Endothelial cell of umbilical vein (primary cell): ENCODE results near the gene CCDC74B. TPM values are rescaled to one million over a fixed set of nuclear protein-coding genes. Genes with fewer than 3 reads are reported as not detected.
"Not testable (repeated sequence)": the region's sequence is repeated elsewhere in the genome, so short reads cannot be mapped to it uniquely, and the experiment has no call there.

Source experiments
- BruUV-seq: library from RNA; stranded (reverse); fragments of 400-500 nt; replicated peaks from 2 replicates; lab custom pipeline; 2021; lab: Mats Ljungman, UMichigan
- CTCF ChIA-PET: fragments of 300-600, 350-600 bp; sonication (Branson Sonifier 250); formaldehyde crosslinking; loops from one replicate; lab custom pipeline; 2021; ENCODE audit warnings: antibody characterized with exemption, inconsistent platforms; lab: Charles Lee
- POLR2A ChIA-PET: fragments of 300-600, 350-600 bp; sonication (Branson Sonifier 250); formaldehyde crosslinking; loops from one replicate; lab custom pipeline; 2021; ENCODE audit warnings: antibody characterized with exemption, inconsistent platforms; lab: Charles Lee
- DNase-seq: peaks from one replicate; pipeline ENCODE4 v3.0.0-alpha.2; 2011; ENCODE audit warnings: low read depth, low spot score
- FAIRE-seq: peaks from 2 replicates; lab custom pipeline; 2011; peaks lifted over from hg19 to GRCh38; lab: Jason Lieb, UNC
- H2AFZ ChIP-seq: 2 replicates; pipeline ENCODE4 v1.6.0; 2012; ENCODE audit warnings: low read depth, low read length, control low read depth, inconsistent platforms
- H3K27ac ChIP-seq: 2 replicates; pipeline ENCODE4 v1.5.1; 2011; ENCODE audit warnings: low read depth, mild to moderate bottlenecking, control low read depth, low read length, moderate library complexity; ENCODE audit not compliant: insufficient read depth
- H3K27me3 ChIP-seq, 2 experiments: 2 replicates each; pipeline versions ENCODE4 v1.6.0 to v1.6.1; 2011; ENCODE audit warnings: low read length in 2 of 2, mixed read lengths in 1 of 2; ENCODE audit not compliant: control insufficient read depth in 2 of 2, insufficient read depth in 2 of 2
- H3K36me3 ChIP-seq, 2 experiments: 2 replicates in 1 of 2; 3 replicates in 1 of 2; pipeline ENCODE4 v1.5.1; 2011; ENCODE audit warnings: low read length in 2 of 2, mild to moderate bottlenecking in 1 of 2, moderate library complexity in 1 of 2; ENCODE audit not compliant: control insufficient read depth in 2 of 2, insufficient read depth in 2 of 2; ENCODE audit errors: extremely low read depth in 1 of 2
- H3K4me1 ChIP-seq: 3 replicates; pipeline ENCODE4 v1.5.1; 2011; ENCODE audit warnings: mild to moderate bottlenecking, low read length; ENCODE audit not compliant: control insufficient read depth, insufficient read depth; ENCODE audit errors: extremely low read depth
- H3K4me2 ChIP-seq: 2 replicates; pipeline ENCODE4 v1.6.1; 2011; ENCODE audit warnings: low read length, control low read depth, mixed read lengths; ENCODE audit not compliant: insufficient read depth
- H3K4me3 ChIP-seq, 3 experiments: fragments of 200-600 bp in 1 of 3; sonication (generic), shearing (Covaris generic) in 1 of 3; replicated peaks in 1 of 3; 2 replicates each; pipeline ENCODE4 v1.5.1; 2011 to 2016; ENCODE audit warnings: control low read depth in 3 of 3, low read length in 3 of 3, mild to moderate bottlenecking in 2 of 3, inconsistent platforms in 1 of 3, low read depth in 1 of 3, moderate library complexity in 1 of 3; ENCODE audit not compliant: insufficient read depth in 1 of 3
- H3K79me2 ChIP-seq: 2 replicates; pipeline ENCODE4 v1.6.0; 2012; ENCODE audit warnings: low read length, inconsistent platforms; ENCODE audit not compliant: control insufficient read depth, insufficient read depth
- H3K9ac ChIP-seq: replicated peaks from 2 replicates; pipeline ENCODE3; 2011; ENCODE audit warnings: low read length, control low read depth; ENCODE audit not compliant: insufficient read depth; ENCODE audit errors: extremely low read depth
- H3K9me1 ChIP-seq: replicated peaks from 3 replicates; pipeline ENCODE4 v1.6.0; 2011; ENCODE audit warnings: mild to moderate bottlenecking, low read length; ENCODE audit not compliant: control insufficient read depth, insufficient read depth; ENCODE audit errors: extremely low read depth
- H3K9me3 ChIP-seq: replicated peaks from 2 replicates; pipeline ENCODE4 v1.5.1; 2012; ENCODE audit warnings: low read length, inconsistent platforms; ENCODE audit not compliant: control insufficient read depth, insufficient read depth
- H4K20me1 ChIP-seq: replicated peaks from 2 replicates; pipeline ENCODE3; 2011; ENCODE audit warnings: mild to moderate bottlenecking, low read length; ENCODE audit not compliant: control insufficient read depth, insufficient read depth; ENCODE audit errors: extremely low read depth
- dilution Hi-C: fragments of 300-500 bp; cut with MboI; formaldehyde crosslinking; loops from one replicate; pipeline ENCODE4 v1.15.0; 2019; ENCODE audit warnings: low sequenced_read_pairs; ENCODE audit not compliant: extremely low pct_ligation_motif_present
- intact Hi-C: fragments of 100-400 bp; cut with micrococcal nuclease; formaldehyde crosslinking; loops from one replicate; pipeline ENCODE4 v1.10.0; 2022
- polyA plus RNA-seq, 4 experiments: library from polyadenylated mRNA; depleted of rRNA in 3 of 4; stranded (reverse) in 3 of 4; unstranded in 1 of 4; fragments of >200 nt; gene quantifications; 2 replicates each; pipeline versions ENCODE4 v1.2.1 to v1.2.3, GENCODE V29; 2011 to 2012; ENCODE audit warnings: missing spikeins in 1 of 4
- small RNA-seq: library from RNA; depleted of rRNA; stranded (forward); fragments of <200 nt; gene quantifications from one replicate; pipeline ENCODE3, GENCODE V24; 2012; ENCODE audit warnings: low replicate concordance, low read depth; ENCODE audit not compliant: insufficient read depth, insufficient read length
- total RNA-seq: library from RNA; stranded (reverse); gene quantifications from 2 replicates; pipeline ENCODE4 v1.2.3, GENCODE V29; 2021

Gene CCDC74B
- total and polyA plus RNA-seq, 2 donors (not counting 3 experiments of a cell fraction or from before 2014, with no cell fraction given) = 4.6 to 4.8 TPM

- POLR2A ChIA-PET, H3K9me3 ChIP-seq, H3K4me2 ChIP-seq, H2AFZ ChIP-seq, CTCF ChIA-PET, intact Hi-C loops, dilution Hi-C loops, DNase-seq, H3K27ac ChIP-seq, H3K27me3 ChIP-seq, H3K9me1 ChIP-seq, H3K4me3 ChIP-seq, H4K20me1 ChIP-seq, BruUV-seq, FAIRE-seq, H3K4me1 ChIP-seq, H3K36me3 ChIP-seq, H3K9ac ChIP-seq, H3K79me2 ChIP-seq: not testable (repeated sequence)
Observed at GRCh38 chr2:130127726-130128125, 17.2 kb downstream of the CCDC74B start.

DNA sequence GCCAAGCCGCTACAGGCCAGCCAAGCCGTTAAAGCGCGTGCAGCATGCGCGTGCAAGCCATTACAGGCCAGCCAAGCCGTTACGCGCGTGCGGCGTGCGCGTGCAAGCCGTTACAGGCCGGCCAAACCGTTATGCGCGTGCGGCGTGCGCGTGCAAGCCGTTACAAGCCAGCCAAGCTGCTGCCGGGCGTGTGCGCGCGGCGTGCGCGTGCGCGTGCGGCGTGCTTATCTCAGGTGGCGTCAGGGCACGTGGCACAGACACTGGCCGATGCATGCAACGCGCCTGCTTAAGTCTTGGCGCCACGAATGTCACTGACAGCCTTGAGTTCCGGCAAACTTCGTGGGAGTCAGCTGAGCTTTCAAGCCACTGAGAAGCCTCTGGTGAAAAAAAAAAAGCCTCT, 24.0 kb downstream of the CCDC74B start:
- H3K4me3 ChIP-seq, intact Hi-C loops, H3K4me2 ChIP-seq, H2AFZ ChIP-seq, DNase-seq, H3K9me3 ChIP-seq, H3K79me2 ChIP-seq, H3K27me3 ChIP-seq, dilution Hi-C loops, POLR2A ChIA-PET, BruUV-seq, H3K27ac ChIP-seq, H3K9me1 ChIP-seq, H3K36me3 ChIP-seq, FAIRE-seq, H3K4me1 ChIP-seq, H3K9ac ChIP-seq, H4K20me1 ChIP-seq, CTCF ChIA-PET: not testable (repeated sequence)

DNA sequence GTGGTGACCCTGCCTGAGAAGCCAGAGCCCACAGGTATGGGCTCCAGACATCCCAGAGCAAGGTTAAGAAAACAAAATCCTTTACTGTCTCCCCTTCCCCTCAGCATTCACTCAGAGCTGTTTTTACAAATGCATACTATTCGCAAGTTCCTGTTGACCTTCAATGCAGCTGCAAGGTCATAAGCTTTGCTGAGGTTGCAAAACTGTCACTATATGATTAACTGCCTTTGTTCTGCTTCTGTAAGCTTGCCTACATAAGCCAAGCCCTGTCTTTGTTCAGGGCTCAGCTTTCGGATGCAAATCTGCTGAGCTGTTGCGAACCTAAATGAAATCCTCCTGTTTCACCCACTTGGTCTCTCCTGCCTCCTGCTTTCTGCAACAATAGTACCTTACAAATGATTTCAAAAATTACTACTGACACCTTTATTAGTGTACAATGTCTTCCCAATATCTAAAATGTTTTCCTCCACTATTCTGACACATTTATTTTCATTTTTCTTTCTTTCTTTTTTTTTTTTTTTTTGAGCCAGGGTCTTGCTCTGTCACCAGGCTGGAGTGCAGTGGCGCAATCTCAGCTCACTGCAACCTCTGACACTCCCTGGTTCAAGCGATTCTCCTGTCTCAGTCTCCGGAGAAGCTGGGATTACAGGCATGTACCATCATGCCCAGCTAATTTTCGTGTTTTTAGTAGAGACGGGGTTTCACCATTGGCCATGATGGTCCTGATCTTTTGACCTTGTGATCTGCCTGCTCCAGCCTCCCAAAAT, 42.1 kb downstream of the CCDC74B start:
- H3K27me3 ChIP-seq, H3K79me2 ChIP-seq, H3K4me2 ChIP-seq, H3K9me1 ChIP-seq, H3K27ac ChIP-seq, CTCF ChIA-PET, BruUV-seq, H2AFZ ChIP-seq, POLR2A ChIA-PET, FAIRE-seq, intact Hi-C loops, H3K36me3 ChIP-seq, H3K4me3 ChIP-seq, H3K4me1 ChIP-seq, dilution Hi-C loops, H4K20me1 ChIP-seq, H3K9me3 ChIP-seq, H3K9ac ChIP-seq: not testable (repeated sequence)
- DNase-seq = peak; percentile 4

Small RNAs within 50 kb of the gene (small RNA-seq; reads per million reads assigned to genes)
- not detected for gene RNU6-1049P

Other genes starting within 250 kb of the CCDC74B start
- not detected in 2 replicates for gene RAB6C, start 165.4 kb downstream of the CCDC74B start, total RNA-seq
- not detected in 2 replicates for gene RAB6C, start 165.4 kb downstream of the CCDC74B start, polyA plus RNA-seq
- 0.09 TPM in 1 of 2 replicates, not detected in the other for gene POTEF, start 15.9 kb downstream of the CCDC74B start, total RNA-seq
- gene POTEF, start 15.9 kb downstream of the CCDC74B start, polyA plus RNA-seq = 0.03 and 0.04 TPM in 2 replicates
- gene SMPD4, start 36.5 kb upstream of the CCDC74B start, total RNA-seq = 88.1 and 91.4 TPM in 2 replicates
- 85.3 and 102 TPM in 2 replicates for gene SMPD4, start 36.5 kb upstream of the CCDC74B start, polyA plus RNA-seq
- gene MZT2B, start 37.1 kb upstream of the CCDC74B start, total RNA-seq = 337 and 364 TPM in 2 replicates
- 182 and 288 TPM in 2 replicates for gene MZT2B, start 37.1 kb upstream of the CCDC74B start, polyA plus RNA-seq
- not detected in 2 replicates for gene TUBA3E, start 53.3 kb upstream of the CCDC74B start, total RNA-seq
- not detected in 2 replicates for gene TUBA3E, start 53.3 kb upstream of the CCDC74B start, polyA plus RNA-seq
- 63.1 and 74.0 TPM in 2 replicates for gene IMP4, start 197.8 kb upstream of the CCDC74B start, total RNA-seq
- 149 and 177 TPM in 2 replicates for gene IMP4, start 197.8 kb upstream of the CCDC74B start, polyA plus RNA-seq
- 31.5 and 39.6 TPM in 2 replicates for gene PTPN18, start 210.9 kb upstream of the CCDC74B start, total RNA-seq
- 38.3 and 39.4 TPM in 2 replicates for gene PTPN18, start 210.9 kb upstream of the CCDC74B start, polyA plus RNA-seq